ENCODE results near the gene SH3BGRL. TPM values are rescaled to one million over a fixed set of nuclear protein-coding genes. Genes with fewer than 3 reads are reported as not detected.

SH3BGRL gene
- total RNA-seq, 1 experiment from 2014 or later: 32.4 TPM

- no peak for TF ChIP-seq TCF7L2 (IDR thresholded peaks at IDR 0.05; ENCODE audit: borderline replicate concordance, extremely low read depth, insufficient read depth, insufficient read length)
- BruUV-seq (replicated peaks): no TSS peak
- ChIA-PET POLR2A (no interaction called here), RAD21 (ENCODE audit: low non-redundant PET in 1 of 2, low total read pairs in 2 of 2, uncharacterized antibody in 2 of 2, unreplicated experiment in 2 of 2) (no interaction called here), CTCF (no interaction called here)
- H2AFZ ChIP-seq (ENCODE audit: low read depth, low read length, poor library complexity, severe bottlenecking): no peak overlapping the region
- no peak overlapping the region for H3K27ac ChIP-seq (ENCODE audit: low read depth, low read length)
- H3K9me2 ChIP-seq (ENCODE audit: insufficient read depth): no peaks in the 10 kb centered on the region
- H3K79me2 ChIP-seq (ENCODE audit: insufficient read depth, low read length): no peaks in the 10 kb centered on the region
- H3K9me3 ChIP-seq (ENCODE audit: control insufficient read depth in 1 of 2, insufficient read depth in 1 of 2, low read depth in 1 of 2, low read length in 2 of 2): no peaks in the 10 kb centered on the region
- no peak overlapping the region for H3K9ac ChIP-seq (ENCODE audit: low read length)
- H3K4me1 ChIP-seq (ENCODE audit: control insufficient read depth in 1 of 2, insufficient read depth in 2 of 2, low read length in 2 of 2): no peaks in the 10 kb centered on the region
- ATAC-seq (no peak), DNase-seq (ENCODE audit: low read depth, low spot score) (no peak)
- H3K27me3 ChIP-seq (ENCODE audit: insufficient read depth, low read length): no peaks in the 10 kb centered on the region
- no peaks in the 10 kb centered on the region for H4K20me1 ChIP-seq (ENCODE audit: insufficient read depth)
- no peak overlapping the region for H3K4me3 ChIP-seq (replicated peaks in 1 of 2; ENCODE audit: low read depth in 1 of 2, low read length in 2 of 2)
- H3K36me3 ChIP-seq (ENCODE audit: control insufficient read depth in 1 of 2, insufficient read depth in 2 of 2, low read length in 2 of 2): no peaks in the 10 kb centered on the region
- no peak overlapping the region for H3K4me2 ChIP-seq (ENCODE audit: low read length)
- intact Hi-C loops (cut with micrococcal nuclease): no loop called here
Measured at GRCh38 chrX:81336455-81337152, 134.7 kb downstream of the SH3BGRL start.

GRCh38 chrX:81337805-81338204 lies 135.9 kb downstream of the SH3BGRL start:
- DNase-seq (ENCODE audit: low read depth, low spot score) (no peak), ATAC-seq (no peak)
- ChIA-PET POLR2A (no interaction called here), RAD21 (ENCODE audit: low non-redundant PET in 1 of 2, low total read pairs in 2 of 2, uncharacterized antibody in 2 of 2, unreplicated experiment in 2 of 2) (no interaction called here), CTCF (no interaction called here)
- Histone ChIP-seq H3K9me3 (ENCODE audit: control insufficient read depth in 1 of 2, insufficient read depth in 1 of 2, low read depth in 1 of 2, low read length in 2 of 2) (no peaks in the 10 kb centered on the region), H3K9ac (ENCODE audit: low read length) (no peak overlapping the region), H3K36me3 (ENCODE audit: control insufficient read depth in 1 of 2, insufficient read depth in 2 of 2, low read length in 2 of 2) (no peaks in the 10 kb centered on the region), H4K20me1 (ENCODE audit: insufficient read depth) (no peaks in the 10 kb centered on the region), H3K27ac (ENCODE audit: low read depth, low read length) (no peak overlapping the region), H2AFZ (ENCODE audit: low read depth, low read length, poor library complexity, severe bottlenecking) (no peak overlapping the region), H3K79me2 (ENCODE audit: insufficient read depth, low read length) (no peaks in the 10 kb centered on the region), H3K9me2 (ENCODE audit: insufficient read depth) (no peaks in the 10 kb centered on the region), H3K4me1 (ENCODE audit: control insufficient read depth in 1 of 2, insufficient read depth in 2 of 2, low read length in 2 of 2) (no peaks in the 10 kb centered on the region), H3K27me3 (ENCODE audit: insufficient read depth, low read length) (no peaks in the 10 kb centered on the region), H3K4me3 (replicated peaks in 1 of 2; ENCODE audit: low read depth in 1 of 2, low read length in 2 of 2) (no peak overlapping the region), H3K4me2 (ENCODE audit: low read length) (no peak overlapping the region)
- intact Hi-C loops (cut with micrococcal nuclease): no loop called here
- no TSS peak for BruUV-seq (replicated peaks)
- no peak for TF ChIP-seq EZH2 (IDR thresholded peaks at IDR 0.05)
- TF ChIP-seq, protein P1, sequence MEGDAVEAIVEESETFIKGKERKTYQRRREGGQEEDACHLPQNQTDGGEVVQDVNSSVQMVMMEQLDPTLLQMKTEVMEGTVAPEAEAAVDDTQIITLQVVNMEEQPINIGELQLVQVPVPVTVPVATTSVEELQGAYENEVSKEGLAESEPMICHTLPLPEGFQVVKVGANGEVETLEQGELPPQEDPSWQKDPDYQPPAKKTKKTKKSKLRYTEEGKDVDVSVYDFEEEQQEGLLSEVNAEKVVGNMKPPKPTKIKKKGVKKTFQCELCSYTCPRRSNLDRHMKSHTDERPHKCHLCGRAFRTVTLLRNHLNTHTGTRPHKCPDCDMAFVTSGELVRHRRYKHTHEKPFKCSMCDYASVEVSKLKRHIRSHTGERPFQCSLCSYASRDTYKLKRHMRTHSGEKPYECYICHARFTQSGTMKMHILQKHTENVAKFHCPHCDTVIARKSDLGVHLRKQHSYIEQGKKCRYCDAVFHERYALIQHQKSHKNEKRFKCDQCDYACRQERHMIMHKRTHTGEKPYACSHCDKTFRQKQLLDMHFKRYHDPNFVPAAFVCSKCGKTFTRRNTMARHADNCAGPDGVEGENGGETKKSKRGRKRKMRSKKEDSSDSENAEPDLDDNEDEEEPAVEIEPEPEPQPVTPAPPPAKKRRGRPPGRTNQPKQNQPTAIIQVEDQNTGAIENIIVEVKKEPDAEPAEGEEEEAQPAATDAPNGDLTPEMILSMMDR (IDR thresholded peaks at IDR 0.05 in 2 of 3, conservative IDR thresholded peaks at IDR 0.05 in 1 of 3; ENCODE audit: borderline replicate concordance in 1 of 3, insufficient read depth in 1 of 3, low read depth in 2 of 3, low read length in 2 of 3): no peak
- no peak for TF ChIP-seq TCF7L2 (IDR thresholded peaks at IDR 0.05; ENCODE audit: borderline replicate concordance, extremely low read depth, insufficient read depth, insufficient read length)
- TF ChIP-seq ZNF274 (IDR thresholded peaks at IDR 0.05; ENCODE audit: low read depth, low read length): no peak
- TF ChIP-seq CBX3 (IDR thresholded peaks at IDR 0.05; ENCODE audit: low read depth): no peak
- no peak for TF ChIP-seq POLR2AphosphoS5 (IDR thresholded peaks at IDR 0.05; ENCODE audit: low read depth, low read length)
- TF ChIP-seq CEBPB (IDR thresholded peaks at IDR 0.05; ENCODE audit: low read depth): no peak
- TF ChIP-seq EZH2phosphoT487 (IDR thresholded peaks at IDR 0.05; ENCODE audit: borderline replicate concordance): no peak
- no peak for TF ChIP-seq ZBTB33 (IDR thresholded peaks at IDR 0.05; ENCODE audit: extremely low read depth, insufficient replicate concordance, low read length)
- TF ChIP-seq, protein P2, sequence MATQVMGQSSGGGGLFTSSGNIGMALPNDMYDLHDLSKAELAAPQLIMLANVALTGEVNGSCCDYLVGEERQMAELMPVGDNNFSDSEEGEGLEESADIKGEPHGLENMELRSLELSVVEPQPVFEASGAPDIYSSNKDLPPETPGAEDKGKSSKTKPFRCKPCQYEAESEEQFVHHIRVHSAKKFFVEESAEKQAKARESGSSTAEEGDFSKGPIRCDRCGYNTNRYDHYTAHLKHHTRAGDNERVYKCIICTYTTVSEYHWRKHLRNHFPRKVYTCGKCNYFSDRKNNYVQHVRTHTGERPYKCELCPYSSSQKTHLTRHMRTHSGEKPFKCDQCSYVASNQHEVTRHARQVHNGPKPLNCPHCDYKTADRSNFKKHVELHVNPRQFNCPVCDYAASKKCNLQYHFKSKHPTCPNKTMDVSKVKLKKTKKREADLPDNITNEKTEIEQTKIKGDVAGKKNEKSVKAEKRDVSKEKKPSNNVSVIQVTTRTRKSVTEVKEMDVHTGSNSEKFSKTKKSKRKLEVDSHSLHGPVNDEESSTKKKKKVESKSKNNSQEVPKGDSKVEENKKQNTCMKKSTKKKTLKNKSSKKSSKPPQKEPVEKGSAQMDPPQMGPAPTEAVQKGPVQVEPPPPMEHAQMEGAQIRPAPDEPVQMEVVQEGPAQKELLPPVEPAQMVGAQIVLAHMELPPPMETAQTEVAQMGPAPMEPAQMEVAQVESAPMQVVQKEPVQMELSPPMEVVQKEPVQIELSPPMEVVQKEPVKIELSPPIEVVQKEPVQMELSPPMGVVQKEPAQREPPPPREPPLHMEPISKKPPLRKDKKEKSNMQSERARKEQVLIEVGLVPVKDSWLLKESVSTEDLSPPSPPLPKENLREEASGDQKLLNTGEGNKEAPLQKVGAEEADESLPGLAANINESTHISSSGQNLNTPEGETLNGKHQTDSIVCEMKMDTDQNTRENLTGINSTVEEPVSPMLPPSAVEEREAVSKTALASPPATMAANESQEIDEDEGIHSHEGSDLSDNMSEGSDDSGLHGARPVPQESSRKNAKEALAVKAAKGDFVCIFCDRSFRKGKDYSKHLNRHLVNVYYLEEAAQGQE (IDR thresholded peaks at IDR 0.05; ENCODE audit: low read depth): no peak
